ENCODE data around the gene FCN1.

DNA sequence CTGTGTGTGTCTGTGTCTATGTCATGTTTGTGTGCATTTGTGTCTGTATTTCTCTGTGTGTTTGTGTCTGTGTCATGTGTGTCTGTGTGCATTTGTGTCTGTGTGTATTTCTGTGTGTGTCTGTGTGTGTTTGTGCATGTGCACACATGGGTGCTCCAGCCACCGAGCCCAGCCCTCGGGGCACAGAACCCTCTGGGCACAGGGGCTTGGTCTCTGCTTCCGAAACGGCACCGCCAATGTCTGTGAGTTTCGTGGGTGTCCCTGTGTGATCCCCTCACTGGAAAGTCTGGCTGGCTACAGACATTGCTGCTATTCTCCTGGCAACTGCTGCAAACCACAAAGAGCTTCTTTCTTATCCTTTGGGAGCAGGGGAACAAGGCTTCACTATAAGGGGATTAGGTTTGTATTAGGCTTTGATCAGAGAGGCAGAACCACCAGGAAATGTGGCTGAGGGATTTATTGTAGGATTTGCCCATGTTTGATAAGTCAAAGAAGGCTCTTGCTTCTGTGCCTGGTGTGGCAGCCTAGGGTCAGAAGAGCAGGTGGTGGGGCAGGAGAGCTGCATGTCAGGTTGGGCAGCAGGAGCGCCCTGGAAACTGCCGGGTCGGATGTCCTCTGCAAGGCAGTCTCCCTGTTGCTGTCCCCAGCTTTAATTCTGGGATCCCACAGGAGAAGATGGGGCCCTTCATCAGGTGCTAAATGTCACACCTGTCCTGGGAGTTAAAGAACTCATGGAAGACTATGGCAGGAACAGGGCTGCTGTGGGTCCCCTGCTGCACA is 39.6 kb upstream of the FCN1 start:
- TF ChIP-seq SMARCA5 (IDR thresholded peaks at IDR 0.05) = no peak
- TF ChIP-seq, protein P1, sequence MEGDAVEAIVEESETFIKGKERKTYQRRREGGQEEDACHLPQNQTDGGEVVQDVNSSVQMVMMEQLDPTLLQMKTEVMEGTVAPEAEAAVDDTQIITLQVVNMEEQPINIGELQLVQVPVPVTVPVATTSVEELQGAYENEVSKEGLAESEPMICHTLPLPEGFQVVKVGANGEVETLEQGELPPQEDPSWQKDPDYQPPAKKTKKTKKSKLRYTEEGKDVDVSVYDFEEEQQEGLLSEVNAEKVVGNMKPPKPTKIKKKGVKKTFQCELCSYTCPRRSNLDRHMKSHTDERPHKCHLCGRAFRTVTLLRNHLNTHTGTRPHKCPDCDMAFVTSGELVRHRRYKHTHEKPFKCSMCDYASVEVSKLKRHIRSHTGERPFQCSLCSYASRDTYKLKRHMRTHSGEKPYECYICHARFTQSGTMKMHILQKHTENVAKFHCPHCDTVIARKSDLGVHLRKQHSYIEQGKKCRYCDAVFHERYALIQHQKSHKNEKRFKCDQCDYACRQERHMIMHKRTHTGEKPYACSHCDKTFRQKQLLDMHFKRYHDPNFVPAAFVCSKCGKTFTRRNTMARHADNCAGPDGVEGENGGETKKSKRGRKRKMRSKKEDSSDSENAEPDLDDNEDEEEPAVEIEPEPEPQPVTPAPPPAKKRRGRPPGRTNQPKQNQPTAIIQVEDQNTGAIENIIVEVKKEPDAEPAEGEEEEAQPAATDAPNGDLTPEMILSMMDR (IDR thresholded peaks at IDR 0.05 in 2 of 3, conservative IDR thresholded peaks at IDR 0.05 in 1 of 3; ENCODE audit: control insufficient read depth in 2 of 3, extremely low read depth in 1 of 3, insufficient read depth in 1 of 3, low read depth in 3 of 3, low read length in 3 of 3) = no peak
- TF ChIP-seq EP300 (IDR thresholded peaks at IDR 0.05; ENCODE audit: borderline replicate concordance in 1 of 2, control insufficient read depth in 1 of 2, low read depth in 2 of 2, low read length in 2 of 2) = no peak
- TF ChIP-seq POLR2A (IDR thresholded peaks at IDR 0.05; ENCODE audit: low read depth, low read length) = no peak
- TF ChIP-seq TAF1 (IDR thresholded peaks at IDR 0.05; ENCODE audit: borderline replicate concordance, low read depth, low read length) = no peak
- no peak for TF ChIP-seq POLR2AphosphoS5 (IDR thresholded peaks at IDR 0.05; ENCODE audit: low read length)
- TF ChIP-seq HDAC2 (IDR thresholded peaks at IDR 0.05) = no peak
- TF ChIP-seq CBX5 (IDR thresholded peaks at IDR 0.05; ENCODE audit: low read depth) = no peak

Measured in GM12878 (cell line).